ENCODE results near the gene ZNF324B.
"Not testable (repeated sequence)": the region's sequence is repeated elsewhere in the genome, so short reads cannot be mapped to it uniquely, and the experiment has no call there.

The ZNF324B gene

DNA sequence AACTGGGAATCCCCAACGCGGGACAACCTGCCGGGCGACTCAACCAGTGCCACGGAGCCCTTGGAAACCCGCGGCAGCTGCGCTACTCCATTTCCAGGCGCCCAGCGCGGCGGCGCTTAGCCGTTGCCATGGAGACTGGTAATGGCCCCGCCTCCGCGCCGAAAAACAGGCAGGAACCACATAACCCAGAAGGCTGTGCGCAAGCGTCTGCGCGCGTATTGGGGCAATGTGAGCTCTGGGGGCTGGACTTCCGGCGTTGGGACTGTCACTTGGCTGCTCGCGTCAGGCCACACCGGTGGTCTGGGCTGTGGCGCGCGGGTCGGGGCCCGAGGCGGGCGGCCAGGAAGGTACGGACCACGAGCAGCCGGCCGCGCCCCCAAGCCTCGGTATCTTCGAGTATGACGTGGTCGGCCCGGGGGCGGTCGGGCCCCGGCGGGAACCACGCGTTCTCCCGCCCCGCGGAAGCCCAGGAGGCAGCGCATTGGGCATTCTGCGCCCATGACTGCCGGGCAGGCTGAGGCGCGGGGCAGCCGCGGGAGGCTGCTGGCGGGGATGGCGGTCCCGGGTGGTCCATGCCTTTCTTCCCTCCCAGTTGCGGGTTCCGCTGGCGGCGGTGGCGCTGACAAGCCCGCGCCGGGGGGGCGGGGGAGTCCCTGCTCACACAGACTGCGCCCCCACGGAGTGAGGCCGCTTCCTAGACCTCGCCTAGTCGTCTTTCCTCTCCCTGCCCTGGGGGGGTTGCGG is at the start of gene ZNF324B:
ZNF324B (plus strand) TSS at position 265 of the 744 bp plus-strand sequence. CDS start 2,080 bp downstream, outside the sequence.
- TF ChIP-seq ISL1 (CRISPR knock-in tag; IDR thresholded peaks at IDR 0.05) (no peak), OSR1 (CRISPR knock-in tag; IDR thresholded peaks at IDR 0.05) (no peak), ZFP3 (CRISPR knock-in tag; IDR thresholded peaks at IDR 0.05) (no peak), ZNF565 (CRISPR knock-in tag; conservative IDR thresholded peaks at IDR 0.05; ENCODE audit: low read depth) (no peak), PPARA (CRISPR knock-in tag; IDR thresholded peaks at IDR 0.05; ENCODE audit: borderline replicate concordance) (no peak)
- TF ChIP-seq, protein P1, sequence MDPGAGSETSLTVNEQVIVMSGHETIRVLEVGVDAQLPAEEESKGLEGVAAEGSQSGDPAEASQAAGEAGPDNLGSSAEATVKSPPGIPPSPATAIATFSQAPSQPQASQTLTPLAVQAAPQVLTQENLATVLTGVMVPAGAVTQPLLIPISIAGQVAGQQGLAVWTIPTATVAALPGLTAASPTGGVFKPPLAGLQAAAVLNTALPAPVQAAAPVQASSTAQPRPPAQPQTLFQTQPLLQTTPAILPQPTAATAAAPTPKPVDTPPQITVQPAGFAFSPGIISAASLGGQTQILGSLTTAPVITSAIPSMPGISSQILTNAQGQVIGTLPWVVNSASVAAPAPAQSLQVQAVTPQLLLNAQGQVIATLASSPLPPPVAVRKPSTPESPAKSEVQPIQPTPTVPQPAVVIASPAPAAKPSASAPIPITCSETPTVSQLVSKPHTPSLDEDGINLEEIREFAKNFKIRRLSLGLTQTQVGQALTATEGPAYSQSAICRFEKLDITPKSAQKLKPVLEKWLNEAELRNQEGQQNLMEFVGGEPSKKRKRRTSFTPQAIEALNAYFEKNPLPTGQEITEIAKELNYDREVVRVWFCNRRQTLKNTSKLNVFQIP (CRISPR knock-in tag; IDR thresholded peaks at IDR 0.05; ENCODE audit: borderline replicate concordance, low read depth) = no peak
- TF ChIP-seq, protein P2, sequence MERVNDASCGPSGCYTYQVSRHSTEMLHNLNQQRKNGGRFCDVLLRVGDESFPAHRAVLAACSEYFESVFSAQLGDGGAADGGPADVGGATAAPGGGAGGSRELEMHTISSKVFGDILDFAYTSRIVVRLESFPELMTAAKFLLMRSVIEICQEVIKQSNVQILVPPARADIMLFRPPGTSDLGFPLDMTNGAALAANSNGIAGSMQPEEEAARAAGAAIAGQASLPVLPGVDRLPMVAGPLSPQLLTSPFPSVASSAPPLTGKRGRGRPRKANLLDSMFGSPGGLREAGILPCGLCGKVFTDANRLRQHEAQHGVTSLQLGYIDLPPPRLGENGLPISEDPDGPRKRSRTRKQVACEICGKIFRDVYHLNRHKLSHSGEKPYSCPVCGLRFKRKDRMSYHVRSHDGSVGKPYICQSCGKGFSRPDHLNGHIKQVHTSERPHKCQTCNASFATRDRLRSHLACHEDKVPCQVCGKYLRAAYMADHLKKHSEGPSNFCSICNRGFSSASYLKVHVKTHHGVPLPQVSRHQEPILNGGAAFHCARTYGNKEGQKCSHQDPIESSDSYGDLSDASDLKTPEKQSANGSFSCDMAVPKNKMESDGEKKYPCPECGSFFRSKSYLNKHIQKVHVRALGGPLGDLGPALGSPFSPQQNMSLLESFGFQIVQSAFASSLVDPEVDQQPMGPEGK (CRISPR knock-in tag; IDR thresholded peaks at IDR 0.05; ENCODE audit: borderline replicate concordance) = no peak
- TF ChIP-seq, protein P3, sequence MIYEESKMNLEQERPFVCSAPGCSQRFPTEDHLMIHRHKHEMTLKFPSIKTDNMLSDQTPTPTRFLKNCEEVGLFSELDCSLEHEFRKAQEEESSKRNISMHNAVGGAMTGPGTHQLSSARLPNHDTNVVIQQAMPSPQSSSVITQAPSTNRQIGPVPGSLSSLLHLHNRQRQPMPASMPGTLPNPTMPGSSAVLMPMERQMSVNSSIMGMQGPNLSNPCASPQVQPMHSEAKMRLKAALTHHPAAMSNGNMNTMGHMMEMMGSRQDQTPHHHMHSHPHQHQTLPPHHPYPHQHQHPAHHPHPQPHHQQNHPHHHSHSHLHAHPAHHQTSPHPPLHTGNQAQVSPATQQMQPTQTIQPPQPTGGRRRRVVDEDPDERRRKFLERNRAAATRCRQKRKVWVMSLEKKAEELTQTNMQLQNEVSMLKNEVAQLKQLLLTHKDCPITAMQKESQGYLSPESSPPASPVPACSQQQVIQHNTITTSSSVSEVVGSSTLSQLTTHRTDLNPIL (CRISPR knock-in tag; IDR thresholded peaks at IDR 0.05; ENCODE audit: low read depth) = no peak
- ATAC-seq = peak; percentile 98

DNA sequence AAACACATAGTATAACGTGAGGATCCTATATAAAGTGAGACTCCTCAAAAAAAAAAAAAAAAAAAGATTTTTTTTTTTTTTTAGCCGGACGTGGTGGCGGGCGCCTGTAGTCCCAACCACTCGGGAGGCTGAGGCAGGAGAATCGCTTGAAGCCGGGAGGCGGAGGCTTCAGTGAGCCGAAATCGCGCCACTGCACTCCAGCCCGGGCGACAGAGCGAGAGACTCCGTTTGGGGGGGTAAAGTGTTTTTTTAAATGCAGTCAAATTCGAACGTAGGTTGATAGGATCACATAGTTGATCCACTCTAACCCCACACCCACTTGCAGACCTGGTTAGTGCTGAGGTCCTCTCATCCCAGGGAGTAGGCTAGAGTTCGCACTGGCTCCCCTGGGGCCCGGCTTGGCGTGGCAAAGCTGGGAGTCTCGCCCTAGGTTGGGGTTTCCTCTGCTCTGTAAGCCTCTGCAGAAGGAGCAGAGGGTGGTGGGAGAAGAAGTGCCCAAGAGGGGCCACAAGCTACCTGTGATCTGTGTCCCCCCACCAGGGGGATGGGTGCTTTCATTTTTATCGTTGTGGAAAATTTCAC is 49.5 kb upstream of the ZNF324B start:
- ATAC-seq = no peak
- TF ChIP-seq CSDC2 (CRISPR knock-in tag; IDR thresholded peaks at IDR 0.05) (no peak), BACH2 (CRISPR knock-in tag; IDR thresholded peaks at IDR 0.05; ENCODE audit: borderline replicate concordance) (no peak), TOX (CRISPR knock-in tag; IDR thresholded peaks at IDR 0.05; ENCODE audit: borderline replicate concordance) (no peak), OSR1 (CRISPR knock-in tag; IDR thresholded peaks at IDR 0.05) (no peak), ZNF8 (CRISPR knock-in tag; IDR thresholded peaks at IDR 0.05) (no peak), ESRRG (CRISPR knock-in tag; IDR thresholded peaks at IDR 0.05) (no peak), ZNF70 (CRISPR knock-in tag; IDR thresholded peaks at IDR 0.05) (no peak), ZFP30 (CRISPR knock-in tag; IDR thresholded peaks at IDR 0.05) (no peak)
- TF ChIP-seq, protein P4, sequence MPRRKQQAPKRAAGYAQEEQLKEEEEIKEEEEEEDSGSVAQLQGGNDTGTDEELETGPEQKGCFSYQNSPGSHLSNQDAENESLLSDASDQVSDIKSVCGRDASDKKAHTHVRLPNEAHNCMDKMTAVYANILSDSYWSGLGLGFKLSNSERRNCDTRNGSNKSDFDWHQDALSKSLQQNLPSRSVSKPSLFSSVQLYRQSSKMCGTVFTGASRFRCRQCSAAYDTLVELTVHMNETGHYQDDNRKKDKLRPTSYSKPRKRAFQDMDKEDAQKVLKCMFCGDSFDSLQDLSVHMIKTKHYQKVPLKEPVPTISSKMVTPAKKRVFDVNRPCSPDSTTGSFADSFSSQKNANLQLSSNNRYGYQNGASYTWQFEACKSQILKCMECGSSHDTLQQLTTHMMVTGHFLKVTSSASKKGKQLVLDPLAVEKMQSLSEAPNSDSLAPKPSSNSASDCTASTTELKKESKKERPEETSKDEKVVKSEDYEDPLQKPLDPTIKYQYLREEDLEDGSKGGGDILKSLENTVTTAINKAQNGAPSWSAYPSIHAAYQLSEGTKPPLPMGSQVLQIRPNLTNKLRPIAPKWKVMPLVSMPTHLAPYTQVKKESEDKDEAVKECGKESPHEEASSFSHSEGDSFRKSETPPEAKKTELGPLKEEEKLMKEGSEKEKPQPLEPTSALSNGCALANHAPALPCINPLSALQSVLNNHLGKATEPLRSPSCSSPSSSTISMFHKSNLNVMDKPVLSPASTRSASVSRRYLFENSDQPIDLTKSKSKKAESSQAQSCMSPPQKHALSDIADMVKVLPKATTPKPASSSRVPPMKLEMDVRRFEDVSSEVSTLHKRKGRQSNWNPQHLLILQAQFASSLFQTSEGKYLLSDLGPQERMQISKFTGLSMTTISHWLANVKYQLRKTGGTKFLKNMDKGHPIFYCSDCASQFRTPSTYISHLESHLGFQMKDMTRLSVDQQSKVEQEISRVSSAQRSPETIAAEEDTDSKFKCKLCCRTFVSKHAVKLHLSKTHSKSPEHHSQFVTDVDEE (CRISPR knock-in tag; IDR thresholded peaks at IDR 0.05) = no peak
- TF ChIP-seq, protein P3 (CRISPR knock-in tag; IDR thresholded peaks at IDR 0.05; ENCODE audit: low read depth) = no peak

DNA sequence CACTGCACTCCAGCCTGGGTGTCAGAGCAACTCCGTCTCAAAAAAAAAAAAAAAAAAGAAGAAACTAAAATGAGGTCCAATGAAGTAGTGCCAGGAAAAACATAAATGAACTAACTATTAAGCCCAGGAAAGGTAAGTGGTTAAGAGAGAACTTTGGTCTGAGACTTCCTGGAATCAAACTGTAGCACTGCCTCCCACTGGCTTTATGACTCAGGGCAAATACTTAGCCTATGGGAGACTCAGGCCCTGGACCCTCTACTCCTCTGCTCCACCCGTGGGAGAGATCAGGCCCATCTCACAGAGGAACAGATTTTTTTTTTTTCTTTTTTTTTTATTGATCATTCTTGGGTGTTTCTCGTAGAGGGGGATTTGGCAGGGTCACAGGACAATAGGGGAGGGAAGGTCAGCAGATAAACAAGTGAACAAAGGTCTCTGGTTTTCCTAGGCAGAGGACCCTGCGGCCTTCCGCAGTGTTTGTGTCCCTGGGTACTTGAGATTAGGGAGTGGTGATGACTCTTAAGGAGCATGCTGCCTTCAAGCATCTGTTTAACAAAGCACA is 47.4 kb upstream of the ZNF324B start:
- ATAC-seq = not testable (repeated sequence)
